ENCODE data around the gene PALD1. TPM values are rescaled to one million over a fixed set of nuclear protein-coding genes. Genes with fewer than 3 reads are reported as not detected.

The PALD1 gene
- total and polyA plus RNA-seq, 8 donors, result 2.2 to 15.1 (median 3.9) TPM

DNA sequence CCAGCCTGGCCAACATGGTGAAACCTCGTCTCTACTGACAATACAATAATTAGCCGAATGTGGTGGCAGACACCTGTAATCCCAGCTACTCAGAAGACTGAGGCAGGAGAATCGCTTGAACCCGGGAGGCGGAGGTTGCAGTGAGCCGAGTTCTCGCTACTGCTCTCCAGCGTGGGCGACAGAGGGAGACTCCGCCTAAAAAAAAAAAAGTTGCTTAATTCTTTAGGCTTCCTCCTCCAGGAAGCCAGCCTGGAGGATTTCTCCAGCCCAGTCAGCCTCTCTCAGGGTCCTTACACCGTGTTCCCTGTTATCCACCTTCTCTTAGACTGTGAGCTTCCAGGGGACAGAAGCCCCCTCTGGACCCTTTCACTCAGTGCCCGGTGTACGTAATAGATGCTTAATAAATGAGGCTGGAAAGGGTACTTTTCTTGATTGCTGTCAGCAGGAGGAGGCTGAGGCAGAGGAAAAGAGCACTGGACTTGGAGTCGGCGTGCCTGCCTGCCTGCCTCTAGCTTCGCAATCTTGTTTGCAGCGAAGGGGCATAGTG is 20.7 kb upstream of the PALD1 start:
- no peaks in the 10 kb centered on the region for H3K36me3 ChIP-seq
- no peaks in the 10 kb centered on the region for H3K27me3 ChIP-seq
- TF ChIP-seq, protein P1, sequence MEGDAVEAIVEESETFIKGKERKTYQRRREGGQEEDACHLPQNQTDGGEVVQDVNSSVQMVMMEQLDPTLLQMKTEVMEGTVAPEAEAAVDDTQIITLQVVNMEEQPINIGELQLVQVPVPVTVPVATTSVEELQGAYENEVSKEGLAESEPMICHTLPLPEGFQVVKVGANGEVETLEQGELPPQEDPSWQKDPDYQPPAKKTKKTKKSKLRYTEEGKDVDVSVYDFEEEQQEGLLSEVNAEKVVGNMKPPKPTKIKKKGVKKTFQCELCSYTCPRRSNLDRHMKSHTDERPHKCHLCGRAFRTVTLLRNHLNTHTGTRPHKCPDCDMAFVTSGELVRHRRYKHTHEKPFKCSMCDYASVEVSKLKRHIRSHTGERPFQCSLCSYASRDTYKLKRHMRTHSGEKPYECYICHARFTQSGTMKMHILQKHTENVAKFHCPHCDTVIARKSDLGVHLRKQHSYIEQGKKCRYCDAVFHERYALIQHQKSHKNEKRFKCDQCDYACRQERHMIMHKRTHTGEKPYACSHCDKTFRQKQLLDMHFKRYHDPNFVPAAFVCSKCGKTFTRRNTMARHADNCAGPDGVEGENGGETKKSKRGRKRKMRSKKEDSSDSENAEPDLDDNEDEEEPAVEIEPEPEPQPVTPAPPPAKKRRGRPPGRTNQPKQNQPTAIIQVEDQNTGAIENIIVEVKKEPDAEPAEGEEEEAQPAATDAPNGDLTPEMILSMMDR (IDR thresholded peaks at IDR 0.05), result no peak
- DNase-seq (no peak), FAIRE-seq (no peak), ATAC-seq (no peak)
- peaks cover 0 to 4% (median 3%) of the 10 kb centered on the region in 3 donors for H3K4me1 ChIP-seq
- H3K4me3 ChIP-seq, result peak overlapping the region in 3 of 4 donors; percentile 10 to 43 (median 33)
- H3K9me3 ChIP-seq, result no peaks in the 10 kb centered on the region
- H3K27ac ChIP-seq, result peak overlapping the region in 2 of 4 donors; percentile 22 to 30
- WGBS, 2 donors, result 50% methylated on average over 16 to 17 of the region's 17 CpGs
- intact Hi-C loops (cut with DNase I), result loop anchor here in 1 of 3 donors (10.0 kb wide), 1 partner anchor 297 kb away; no protein-coding TSS in a partner anchor

DNA sequence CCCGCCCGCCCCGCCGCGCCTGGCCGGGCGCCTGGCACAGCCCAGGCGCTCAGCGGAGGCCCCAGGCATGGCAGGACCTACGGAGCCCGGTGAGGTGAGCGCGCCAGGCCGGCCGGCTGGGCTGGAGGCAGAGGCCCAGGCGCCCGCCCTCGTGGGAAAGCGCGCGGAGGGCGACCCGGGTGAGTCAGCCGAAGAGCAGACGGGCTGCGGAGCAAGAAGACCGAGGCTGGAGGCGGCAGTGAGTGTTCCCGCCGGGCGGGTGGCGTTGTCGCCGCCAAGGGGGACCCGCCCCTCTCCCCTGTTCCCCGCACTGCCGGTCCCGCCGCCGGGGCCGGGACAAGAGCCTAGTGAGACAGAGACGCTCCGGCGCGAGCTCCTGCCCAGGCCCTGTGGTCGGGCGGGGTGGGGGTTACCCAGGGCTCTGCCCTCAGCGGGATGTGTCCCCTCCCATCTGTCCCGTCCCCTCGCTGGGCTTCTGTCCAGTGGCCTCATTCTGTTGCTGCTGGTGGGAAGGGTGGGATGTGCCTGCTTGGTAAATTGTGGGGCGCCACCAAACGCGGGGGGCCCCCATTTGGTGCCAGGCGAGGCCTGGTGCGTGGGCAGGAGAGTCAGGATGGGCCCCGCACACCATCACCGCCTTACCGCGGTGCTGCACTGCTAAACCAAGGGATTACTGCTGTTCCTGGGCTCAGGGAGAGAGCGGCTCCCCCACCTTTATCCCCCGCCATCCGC is 20.1 kb upstream of the PALD1 start:
- Histone ChIP-seq H3K9me3 (no peaks in the 10 kb centered on the region), H3K27ac (peak overlapping the region in 3 of 4 donors; percentile 22 to 35 (median 30)), H3K4me3 (peak overlapping the region in 3 of 4 donors; percentile 10 to 43 (median 33)), H3K27me3 (no peaks in the 10 kb centered on the region), H3K36me3 (no peaks in the 10 kb centered on the region), H3K4me1 (peaks cover 0 to 4% (median 3%) of the 10 kb centered on the region in 3 donors)
- peak; percentile 80 to 88 (median 84) for ATAC-seq
- TF ChIP-seq, protein P1 (IDR thresholded peaks at IDR 0.05), result no peak
- no peak for FAIRE-seq
- intact Hi-C loops (cut with DNase I), result loop anchor here in 1 of 3 donors (10.0 kb wide), 1 partner anchor 296 kb away; no protein-coding TSS in a partner anchor
- peak; percentile 63 to 89 (median 84) for DNase-seq
- WGBS, 2 donors, result 12% methylated on average over 53 to 62 of the region's 62 CpGs

DNA sequence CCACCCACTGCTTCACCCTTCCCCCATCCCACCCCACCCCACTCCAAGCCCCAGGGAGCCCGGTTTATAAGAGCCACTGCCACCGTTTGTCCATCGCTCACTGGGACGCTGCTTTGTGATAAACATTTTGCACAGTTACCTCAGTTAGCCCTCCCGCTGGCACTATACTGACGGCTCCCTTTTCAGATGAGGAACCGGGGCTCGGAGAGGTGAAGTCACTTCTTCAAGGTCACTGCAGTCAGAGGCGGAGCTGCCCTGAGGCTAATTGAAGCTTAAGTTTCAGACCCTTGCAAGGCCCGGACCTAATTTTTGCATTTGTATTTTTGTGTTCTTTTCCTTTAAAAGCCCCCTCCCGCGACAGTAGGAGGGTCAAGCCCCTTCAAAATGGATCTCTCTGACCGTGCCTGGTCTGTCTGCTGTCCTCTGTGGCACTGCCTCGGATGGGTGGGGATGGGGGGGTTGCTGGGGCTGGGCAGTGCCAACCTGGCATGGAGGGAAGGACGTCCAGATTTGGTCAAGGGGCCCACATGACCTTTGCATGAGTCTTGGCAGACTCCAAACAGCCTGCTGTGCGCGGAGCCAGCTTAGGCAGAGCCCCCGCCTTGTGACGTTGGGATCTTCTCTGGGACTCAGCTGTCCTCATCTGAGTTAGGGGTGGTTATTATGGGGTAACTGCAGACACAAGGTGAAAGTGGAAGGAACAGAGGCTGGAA is 19.4 kb upstream of the PALD1 start:
- H3K9me3 ChIP-seq, result no peaks in the 10 kb centered on the region
- peak overlapping the region in 2 of 4 donors; percentile 33 to 43 for H3K4me3 ChIP-seq
- 44 to 47% methylated on average over 19 of the region's 19 CpGs for WGBS, 2 donors
- no peak for FAIRE-seq
- ATAC-seq, result no peak
- TF ChIP-seq, protein P1 (IDR thresholded peaks at IDR 0.05), result no peak
- no peaks in the 10 kb centered on the region for H3K27me3 ChIP-seq
- intact Hi-C loops (cut with DNase I), result loop anchor here in 1 of 3 donors (10.0 kb wide), 1 partner anchor 296 kb away; no protein-coding TSS in a partner anchor
- H3K4me1 ChIP-seq, result peaks cover 0 to 4% (median 3%) of the 10 kb centered on the region in 3 donors
- H3K36me3 ChIP-seq, result no peaks in the 10 kb centered on the region
- no peak overlapping the region for H3K27ac ChIP-seq
- DNase-seq, result no peak

DNA sequence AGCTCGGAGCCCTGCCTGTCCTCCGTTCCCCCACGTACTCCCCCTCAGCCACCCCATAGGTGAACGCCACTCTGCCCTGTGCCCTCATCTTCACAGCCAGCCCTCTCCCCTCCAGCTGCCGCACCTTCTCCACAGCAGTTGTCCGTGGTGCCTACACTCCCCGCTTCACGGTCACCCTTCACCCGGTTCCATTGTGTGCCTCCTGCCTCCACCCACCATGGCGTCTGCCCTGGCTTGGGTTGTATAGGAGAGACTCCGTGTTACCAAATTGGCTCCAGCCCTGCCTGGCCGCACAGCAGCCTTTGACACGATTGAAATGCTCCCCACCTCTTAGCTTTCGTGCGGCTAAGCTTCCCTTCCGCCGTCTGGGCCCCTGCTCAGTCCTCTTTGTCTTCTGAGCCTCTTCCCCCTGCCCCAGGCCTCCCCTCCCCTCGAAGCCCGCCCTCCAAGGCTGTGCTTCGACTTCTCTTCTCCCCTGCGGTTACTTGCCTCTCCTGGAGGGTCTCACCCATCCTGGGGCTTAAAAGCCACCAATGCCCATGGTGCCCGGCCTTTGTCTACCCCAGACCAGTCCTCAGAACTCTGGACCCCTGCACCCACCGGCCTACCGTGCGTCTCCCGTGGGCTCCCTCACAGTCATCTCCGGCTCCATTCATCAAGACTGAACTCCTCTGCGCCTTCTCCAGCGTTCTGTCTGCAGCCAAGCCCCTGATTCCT is 18.6 kb upstream of the PALD1 start:
- no peak overlapping the region for H3K4me3 ChIP-seq
- no peaks in the 10 kb centered on the region for H3K36me3 ChIP-seq
- no peaks in the 10 kb centered on the region for H3K9me3 ChIP-seq
- DNase-seq, result no peak
- peaks cover 0 to 4% (median 3%) of the 10 kb centered on the region in 3 donors for H3K4me1 ChIP-seq
- ATAC-seq, result no peak
- WGBS, 2 donors, result 82 to 88% methylated on average over 29 of the region's 29 CpGs
- TF ChIP-seq, protein P1 (IDR thresholded peaks at IDR 0.05), result no peak
- no peak for FAIRE-seq
- no peaks in the 10 kb centered on the region for H3K27me3 ChIP-seq
- intact Hi-C loops (cut with DNase I), result loop anchor here in 2 of 3 donors (5.0 to 10.0 kb wide), 2 partner anchors 77 to 295 kb away; no protein-coding TSS in a partner anchor
- H3K27ac ChIP-seq, result no peak overlapping the region
